IMR-90 (cell line): ENCODE data around the gene STARD3. TPM values are rescaled to one million over a fixed set of nuclear protein-coding genes. Genes with fewer than 3 reads are reported as not detected.

ENCODE experiments used
- ATAC-seq: fragments of 200-7000 bp; cut with Tn5 transposase; 2 replicates; pipeline ENCODE4 v1.9.1; 2020; ENCODE audit warnings: low read depth, mild to moderate bottlenecking, moderate library complexity
- BruUV-seq: library from RNA; stranded (reverse); fragments of 400-500 nt; replicated peaks from 2 replicates; lab custom pipeline; 2021; lab: Mats Ljungman, UMichigan
- CTCF ChIA-PET: fragments of 300-600 bp; formaldehyde crosslinking; extraction: SDS; loops from one replicate; lab custom pipeline; 2021; ENCODE audit warnings: antibody characterized with exemption; lab: Yijun Ruan, JAX
- POLR2A ChIA-PET: fragments of 300-600 bp; sonication (Branson Sonifier 250); formaldehyde crosslinking; loops from one replicate; lab custom pipeline; 2022; ENCODE audit warnings: antibody characterized with exemption; ENCODE audit not compliant: unreplicated experiment; lab: Charles Lee
- DNase-seq: peaks from one replicate; pipeline ENCODE4 v3.0.0; 2013
- H2AFZ ChIP-seq: replicated peaks from 2 replicates; pipeline ENCODE3; 2013; ENCODE audit warnings: low read length, mild to moderate bottlenecking; ENCODE audit not compliant: poor library complexity
- H2AK5ac ChIP-seq: 2 replicates; pipeline ENCODE4 v1.6.1; 2013; ENCODE audit warnings: low read depth, low read length, inconsistent platforms
- H2AK9ac ChIP-seq: replicated peaks from 2 replicates; pipeline ENCODE3; 2013; ENCODE audit warnings: mild to moderate bottlenecking, low read depth, low read length, moderate library complexity; ENCODE audit not compliant: poor library complexity
- H2BK120ac ChIP-seq: 2 replicates; pipeline ENCODE4 v1.6.1; 2013; ENCODE audit warnings: low read depth, low read length, inconsistent platforms
- H2BK15ac ChIP-seq: 3 replicates; pipeline ENCODE4 v1.6.1; 2013; ENCODE audit warnings: low read depth, low read length, inconsistent platforms
- H2BK20ac ChIP-seq: 2 replicates; pipeline ENCODE4 v1.6.1; 2013; ENCODE audit warnings: low read depth, mild to moderate bottlenecking, inconsistent platforms, low read length, moderate library complexity
- H2BK5ac ChIP-seq: 2 replicates; pipeline ENCODE4 v1.6.1; 2013; ENCODE audit warnings: mild to moderate bottlenecking, low read depth, low read length, inconsistent platforms; ENCODE audit not compliant: poor library complexity, severe bottlenecking
- H3K14ac ChIP-seq: replicated peaks from 2 replicates; pipeline ENCODE4 v1.6.1; 2013; ENCODE audit warnings: low read depth, low read length, inconsistent platforms
- H3K18ac ChIP-seq: 2 replicates; pipeline ENCODE4 v1.6.1; 2013; ENCODE audit warnings: low read depth, low read length, control low read depth
- H3K23ac ChIP-seq: 2 replicates; pipeline ENCODE4 v1.6.1; 2013; ENCODE audit warnings: low read depth, low read length, inconsistent platforms
- H3K27ac ChIP-seq: 2 replicates; pipeline ENCODE4 v1.5.1; 2013; ENCODE audit warnings: mild to moderate bottlenecking, control low read depth, low read length; ENCODE audit not compliant: insufficient read depth
- H3K27me3 ChIP-seq: 2 replicates; pipeline ENCODE4 v1.6.1; 2013; ENCODE audit warnings: low read length; ENCODE audit not compliant: control insufficient read depth, insufficient read depth
- H3K36me3 ChIP-seq: 2 replicates; pipeline ENCODE4 v1.6.1; 2013; ENCODE audit warnings: low read length, mixed read lengths; ENCODE audit not compliant: control insufficient read depth, insufficient read depth
- H3K4ac ChIP-seq: 2 replicates; pipeline ENCODE4 v1.6.1; 2013; ENCODE audit warnings: low read depth, low read length, inconsistent platforms
- H3K4me1 ChIP-seq: 2 replicates; pipeline ENCODE4 v1.6.1; 2013; ENCODE audit warnings: low read length, mixed read lengths; ENCODE audit not compliant: control insufficient read depth, insufficient read depth
- H3K4me2 ChIP-seq: 2 replicates; pipeline ENCODE4 v1.6.1; 2013; ENCODE audit warnings: low read depth, mild to moderate bottlenecking, control low read depth, low read length, moderate library complexity
- H3K4me3 ChIP-seq: 2 replicates; pipeline ENCODE4 v1.5.1; 2013; ENCODE audit warnings: low read depth, mild to moderate bottlenecking, control low read depth, low read length, moderate library complexity; ENCODE audit not compliant: insufficient read depth
- H3K56ac ChIP-seq: 2 replicates; pipeline ENCODE4 v1.6.1; 2013; ENCODE audit warnings: low read length, inconsistent platforms; ENCODE audit not compliant: insufficient read depth; ENCODE audit errors: extremely low read depth
- H3K79me1 ChIP-seq, 2 experiments: 2 replicates each; pipeline ENCODE4 v1.6.1; 2013; ENCODE audit warnings: low read length in 2 of 2, inconsistent platforms in 1 of 2, low read depth in 1 of 2
- H3K9ac ChIP-seq: 2 replicates; pipeline ENCODE4 v1.6.1; 2013; ENCODE audit warnings: low read depth, low read length, control low read depth
- H3K9me1 ChIP-seq: 2 replicates; pipeline ENCODE4 v1.6.1; 2013; ENCODE audit warnings: low read length, inconsistent platforms; ENCODE audit not compliant: insufficient read depth
- H3K9me3 ChIP-seq: 2 replicates; pipeline ENCODE4 v1.6.1; 2013; ENCODE audit warnings: low read length; ENCODE audit not compliant: control insufficient read depth, insufficient read depth
- H4K20me1 ChIP-seq: 2 replicates; pipeline ENCODE4 v1.6.1; 2013; ENCODE audit warnings: low read length, inconsistent platforms; ENCODE audit not compliant: insufficient read depth
- H4K5ac ChIP-seq: 2 replicates; pipeline ENCODE4 v1.6.1; 2013; ENCODE audit warnings: mild to moderate bottlenecking, low read depth, low read length, control low read depth
- H4K8ac ChIP-seq, 2 experiments: 2 replicates each; pipeline ENCODE4 v1.6.1; 2013; ENCODE audit warnings: low read depth in 2 of 2, low read length in 2 of 2, control low read depth in 1 of 2, inconsistent platforms in 1 of 2
- H4K91ac ChIP-seq: 2 replicates; pipeline ENCODE4 v1.6.1; 2013; ENCODE audit warnings: low read depth, low read length, inconsistent platforms; ENCODE audit not compliant: insufficient read depth
- CEBPB ChIP-seq: IDR thresholded peaks from 2 replicates; pipeline ENCODE4 v1.6.1; 2012; ENCODE audit warnings: low read depth, low read length, improper control_type of control experiment
- CHD1 ChIP-seq: IDR thresholded peaks from 2 replicates; pipeline ENCODE4 v1.6.1; 2012; ENCODE audit warnings: low read depth, low read length, improper control_type of control experiment
- SMC3 ChIP-seq: fragments of 150-350 bp; IDR thresholded peaks from 2 replicates; pipeline ENCODE4 v1.6.1; 2016; ENCODE audit warnings: low read depth, mild to moderate bottlenecking, antibody characterized with exemption, low read length, moderate library complexity
- WGBS, 2 experiments: methylation state at CpG; one replicate each; pipeline versions ENCODE4 v1.1.5 to v1.1.7; 2013; ENCODE audit warnings: missing lambda C conversion rate in 2 of 2; ENCODE audit not compliant: insufficient read length in 1 of 2; ENCODE audit errors: extremely low coverage in 2 of 2; 5-methylcytosine and 5-hydroxymethylcytosine counted together
- dilution Hi-C: fragments of 300-500 bp; cut with HindIII; formaldehyde crosslinking; loops from one replicate; pipeline ENCODE4 v1.14.3; 2018; ENCODE audit warnings: low sequenced_read_pairs; ENCODE audit not compliant: unreplicated experiment
- in situ Hi-C: fragments of 300-500 bp; cut with MboI; formaldehyde crosslinking; loops from 3 replicates; pipeline ENCODE4 v1.14.3; 2019; ENCODE audit warnings: low sequenced_read_pairs, inconsistent platforms, mixed read lengths
- intact Hi-C: fragments of 100-400 bp; cut with micrococcal nuclease; formaldehyde crosslinking; loops from 2 replicates; pipeline ENCODE4 v1.10.0; 2022
- polyA plus RNA-seq, 3 experiments: library from polyadenylated mRNA; depleted of rRNA; stranded (reverse); fragments of >200 nt; gene quantifications; 2 replicates each; pipeline ENCODE4 v1.2.3, GENCODE V29; 2012; ENCODE audit warnings: low replicate concordance in 1 of 3
- total RNA-seq: library from RNA; depleted of rRNA; stranded (reverse); fragments of >200 nt; gene quantifications from 2 replicates; pipeline ENCODE4 v1.2.3, GENCODE V29; 2012

Gene STARD3
- total and polyA plus RNA-seq, 2 of the 4 experiments (the other 2 are of a cell fraction) = 8.1 to 50.4 TPM

DNA sequence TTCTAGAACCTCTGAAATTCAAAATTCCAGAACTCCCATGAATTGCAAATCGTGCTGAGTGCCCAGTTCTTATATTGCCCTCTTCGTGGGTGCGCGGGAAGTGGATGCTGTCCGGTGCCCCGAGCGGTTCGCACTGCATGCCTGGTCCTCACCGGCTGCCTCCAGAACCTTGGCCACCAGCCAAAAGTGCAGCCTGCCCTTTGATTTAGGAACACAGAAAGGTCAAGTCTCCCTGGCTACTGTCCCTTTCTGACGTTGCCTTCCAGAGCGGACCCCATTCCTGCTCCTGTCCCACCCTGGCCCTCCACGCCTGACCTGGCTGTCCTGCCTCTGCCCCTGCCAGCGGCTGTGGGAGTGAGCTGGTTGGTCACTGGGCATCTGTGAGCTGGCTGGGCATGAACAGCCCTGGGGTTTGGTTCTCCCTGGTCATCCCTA, 38.9 kb upstream of the STARD3 start:
- H4K91ac ChIP-seq = no peak overlapping the region
- 0% methylated on average over 3 of the region's 13 CpGs; no CpG with 5 or more reads in 1 of the 2 experiments for WGBS, 2 experiments
- no peak for ATAC-seq
- H3K9me3 ChIP-seq = peaks cover 4% of the 10 kb centered on the region; the same call in 1 of the 2 replicates
- no peaks in the 10 kb centered on the region for H3K79me1 ChIP-seq
- H3K27ac ChIP-seq = no peak overlapping the region
- H3K9me1 ChIP-seq = no peaks in the 10 kb centered on the region
- H3K14ac ChIP-seq = no peak overlapping the region
- intact Hi-C loops = no loop called here
- dilution Hi-C loops = no loop called here
- H3K4me3 ChIP-seq = no peak overlapping the region
- no peaks in the 10 kb centered on the region for H3K4me1 ChIP-seq
- H3K27me3 ChIP-seq = peaks cover 89% of the 10 kb centered on the region
- in situ Hi-C loops = no loop called here
- no peak overlapping the region for H2AK9ac ChIP-seq
- no TSS peak for BruUV-seq
- no peak for DNase-seq
- H3K23ac ChIP-seq = no peak overlapping the region
- no peak overlapping the region for H2BK5ac ChIP-seq
- no peaks in the 10 kb centered on the region for H3K36me3 ChIP-seq
- no peak overlapping the region for H3K18ac ChIP-seq
- H3K56ac ChIP-seq = no peak overlapping the region
- H3K9ac ChIP-seq = no peak overlapping the region
- no peak overlapping the region for H4K5ac ChIP-seq
- H2AK5ac ChIP-seq = no peak overlapping the region
- no peak overlapping the region for H3K4me2 ChIP-seq
- CTCF ChIA-PET = no interaction called here
- POLR2A ChIA-PET = no interaction called here
- H2BK15ac ChIP-seq = no peak overlapping the region
- peak overlapping the region; percentile 35 for H2AFZ ChIP-seq
- no peak for TF ChIP-seq CHD1
- TF ChIP-seq SMC3 = no peak
- no peak for TF ChIP-seq CEBPB
- no peak overlapping the region for H3K4ac ChIP-seq
- no peak overlapping the region for H2BK120ac ChIP-seq
- no peak overlapping the region for H4K8ac ChIP-seq
- peaks cover 14% of the 10 kb centered on the region; the same call in 1 of the 2 replicates for H4K20me1 ChIP-seq
- H2BK20ac ChIP-seq = no peak overlapping the region
